Bronchial epithelial cell (primary cell): ENCODE results near the gene AMZ1. TPM values are rescaled to one million over a fixed set of nuclear protein-coding genes. Genes with fewer than 3 reads are reported as not detected.
A peak's percentile ranks its signal among the peaks of the same experiment; 100 is the strongest.

ENCODE experiments used
- DNase-seq: peaks from one replicate; pipeline ENCODE4 v3.0.0-alpha.2; 2010; ENCODE audit warnings: low read depth
- FAIRE-seq: peaks from 2 replicates; lab custom pipeline; 2011; peaks lifted over from hg19 to GRCh38; lab: Jason Lieb, UNC
- H3K27me3 ChIP-seq: 2 replicates; pipeline ENCODE4 v1.5.1; 2011; ENCODE audit warnings: low read length; ENCODE audit not compliant: control insufficient read depth, insufficient read depth
- H3K36me3 ChIP-seq: 2 replicates; pipeline ENCODE4 v1.5.1; 2011; ENCODE audit warnings: low read length; ENCODE audit not compliant: control insufficient read depth, insufficient read depth
- H3K4me3 ChIP-seq: 2 replicates; pipeline ENCODE4 v1.5.1; 2011; ENCODE audit warnings: mild to moderate bottlenecking, low read depth, low read length, control low read depth
- total RNA-seq: library from RNA; depleted of rRNA; stranded (reverse); fragments of >200 nt; gene quantifications from 2 replicates; pipeline ENCODE4 v1.2.1, GENCODE V29; 2014
- TF ChIP-seq, protein P1 (sequence below): IDR thresholded peaks from 2 replicates; pipeline ENCODE4 v1.5.1; 2011; ENCODE audit warnings: mild to moderate bottlenecking, moderate library complexity, low read length, control low read depth, inconsistent platforms; ENCODE audit not compliant: insufficient read depth, severe bottlenecking

AMZ1 gene
- total RNA-seq, 1 donor from 2014 or later: not detected

DNA sequence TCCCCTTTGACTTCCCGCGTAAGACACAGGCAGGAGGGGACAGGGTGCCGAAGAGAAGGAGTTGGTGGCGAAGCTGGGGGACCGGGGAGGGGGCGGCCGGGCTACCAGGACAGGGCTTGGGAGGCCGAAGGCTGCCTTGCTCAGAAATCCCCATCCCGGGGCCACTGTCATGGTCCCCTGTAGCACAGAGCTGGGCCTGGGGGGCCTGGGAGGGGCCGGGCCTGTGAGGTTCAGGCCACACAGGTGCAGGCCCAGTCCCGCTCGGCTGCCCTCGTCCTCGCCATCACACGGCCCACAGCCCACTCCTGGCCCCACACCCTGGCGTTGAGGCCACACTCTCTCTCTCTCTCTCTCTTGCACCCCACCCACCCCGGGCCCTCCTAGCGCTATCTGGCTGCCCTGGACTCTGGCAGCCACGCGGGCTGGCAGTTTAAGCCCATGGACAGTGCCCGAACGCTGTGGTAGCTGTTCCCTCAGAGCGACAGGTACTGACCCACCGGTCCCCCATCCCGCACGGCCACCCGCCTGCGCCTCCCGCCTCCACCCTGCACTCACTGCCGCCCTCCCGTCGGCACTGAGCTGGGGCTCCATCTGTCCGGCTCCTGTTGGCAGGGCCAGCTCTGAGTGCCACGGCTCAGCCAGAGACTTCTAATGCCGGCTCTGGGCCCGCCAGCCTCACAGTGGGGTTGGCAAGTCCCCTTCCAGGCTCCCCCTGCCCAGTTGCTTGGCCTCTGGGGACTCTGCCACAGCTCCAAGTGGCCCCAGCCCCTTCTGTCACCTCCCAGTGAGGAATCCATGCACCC lies 28.2 kb upstream of the AMZ1 start:
- H3K36me3 ChIP-seq: peaks cover 15% of the 10 kb centered on the region
- no peaks in the 10 kb centered on the region for H3K27me3 ChIP-seq
- DNase-seq: no peak
- FAIRE-seq: no peak
- TF ChIP-seq, protein P1, sequence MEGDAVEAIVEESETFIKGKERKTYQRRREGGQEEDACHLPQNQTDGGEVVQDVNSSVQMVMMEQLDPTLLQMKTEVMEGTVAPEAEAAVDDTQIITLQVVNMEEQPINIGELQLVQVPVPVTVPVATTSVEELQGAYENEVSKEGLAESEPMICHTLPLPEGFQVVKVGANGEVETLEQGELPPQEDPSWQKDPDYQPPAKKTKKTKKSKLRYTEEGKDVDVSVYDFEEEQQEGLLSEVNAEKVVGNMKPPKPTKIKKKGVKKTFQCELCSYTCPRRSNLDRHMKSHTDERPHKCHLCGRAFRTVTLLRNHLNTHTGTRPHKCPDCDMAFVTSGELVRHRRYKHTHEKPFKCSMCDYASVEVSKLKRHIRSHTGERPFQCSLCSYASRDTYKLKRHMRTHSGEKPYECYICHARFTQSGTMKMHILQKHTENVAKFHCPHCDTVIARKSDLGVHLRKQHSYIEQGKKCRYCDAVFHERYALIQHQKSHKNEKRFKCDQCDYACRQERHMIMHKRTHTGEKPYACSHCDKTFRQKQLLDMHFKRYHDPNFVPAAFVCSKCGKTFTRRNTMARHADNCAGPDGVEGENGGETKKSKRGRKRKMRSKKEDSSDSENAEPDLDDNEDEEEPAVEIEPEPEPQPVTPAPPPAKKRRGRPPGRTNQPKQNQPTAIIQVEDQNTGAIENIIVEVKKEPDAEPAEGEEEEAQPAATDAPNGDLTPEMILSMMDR: no peak
- H3K4me3 ChIP-seq: no peak overlapping the region

DNA sequence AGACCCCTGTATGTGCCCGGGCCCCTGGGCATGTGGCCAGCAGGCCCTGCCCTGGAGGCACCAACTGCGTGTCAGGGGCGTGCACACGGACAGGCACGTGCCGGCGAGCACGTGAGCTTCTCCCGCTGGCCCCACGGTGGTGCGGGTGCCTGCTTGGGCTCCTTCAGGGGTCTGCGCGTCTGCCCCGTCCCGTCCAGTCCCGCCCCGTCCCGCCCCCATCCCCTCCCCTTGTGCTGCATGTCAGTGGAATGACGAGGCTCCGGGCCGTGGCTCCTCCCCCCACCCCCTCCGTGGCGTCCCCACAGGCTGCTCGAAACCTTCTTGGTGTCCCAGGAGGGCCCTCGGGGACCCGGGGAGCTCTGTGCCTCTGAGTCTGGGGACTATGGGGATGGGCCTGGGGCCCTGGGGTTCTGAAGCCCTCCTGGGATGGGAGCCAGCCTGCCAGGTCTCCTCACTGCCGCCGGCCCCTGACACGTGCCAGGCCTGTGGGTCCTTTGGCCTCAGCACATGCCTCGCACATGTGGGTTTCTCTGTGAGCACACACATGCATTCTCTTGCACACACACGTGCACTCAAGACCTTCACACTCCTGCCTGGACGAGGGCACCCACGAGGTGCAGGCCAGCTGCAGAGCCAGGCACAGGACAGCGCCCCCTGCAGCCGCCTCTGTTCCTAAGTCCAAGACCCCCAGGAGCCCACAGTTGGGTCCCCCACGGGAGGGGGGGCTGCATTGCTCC lies 27.5 kb upstream of the AMZ1 start:
- TF ChIP-seq, protein P1: peak; percentile 15
- Histone ChIP-seq H3K4me3 (no peak overlapping the region), H3K27me3 (no peaks in the 10 kb centered on the region), H3K36me3 (peaks cover 14% of the 10 kb centered on the region)
- FAIRE-seq: no peak
- DNase-seq: no peak

DNA sequence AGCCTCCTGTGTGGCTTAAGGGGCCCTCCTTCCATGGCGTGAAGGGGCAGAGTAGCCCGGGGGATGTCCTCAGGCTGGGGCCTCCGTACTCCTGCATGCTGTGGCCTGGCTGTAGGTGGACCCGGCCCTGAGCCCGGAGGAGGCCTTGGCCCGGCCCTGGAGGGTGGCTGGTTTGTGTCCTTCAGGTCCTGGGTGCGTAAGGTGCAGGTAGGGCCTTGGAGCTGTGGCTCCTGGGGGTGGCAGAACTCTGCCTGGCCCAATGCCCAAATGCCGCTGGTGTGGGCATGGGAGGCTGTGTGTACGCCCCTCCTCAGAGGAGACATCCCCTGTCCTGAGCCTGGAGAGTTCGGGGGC lies 26.9 kb upstream of the AMZ1 start:
- H3K4me3 ChIP-seq: no peak overlapping the region
- H3K27me3 ChIP-seq: no peaks in the 10 kb centered on the region
- FAIRE-seq: no peak

DNA sequence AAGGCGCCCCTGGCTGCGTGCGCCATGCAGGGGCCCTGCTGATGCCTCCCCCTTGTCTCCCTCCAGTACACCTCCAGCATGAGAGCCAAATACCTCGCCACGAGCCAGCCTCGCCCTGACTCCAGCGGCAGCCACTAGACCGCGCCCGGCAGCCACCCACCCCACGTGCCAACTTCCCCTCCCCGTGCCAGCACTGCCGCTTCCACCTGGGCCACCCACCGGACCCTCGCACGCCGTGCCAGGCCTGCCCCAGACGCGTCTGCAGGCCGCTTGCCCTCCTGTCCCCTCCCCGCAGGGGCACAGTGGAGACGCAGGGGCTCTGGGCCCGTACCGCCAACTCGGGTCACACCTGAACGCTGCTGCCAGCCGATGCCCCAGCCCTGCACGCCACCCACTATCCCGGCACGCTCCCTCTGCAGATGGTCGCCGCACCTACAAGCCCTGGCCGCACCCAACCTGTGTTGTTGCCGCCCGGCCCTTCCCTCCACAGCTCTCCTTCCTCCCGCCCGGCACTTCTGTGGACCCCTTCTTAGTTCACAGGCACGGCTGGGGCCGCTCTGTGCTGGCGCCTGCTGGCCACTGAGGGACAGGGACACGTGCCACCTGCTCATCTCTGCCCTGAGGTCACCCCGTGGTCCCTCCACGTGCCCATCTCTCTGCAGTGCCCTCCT lies 26.3 kb upstream of the AMZ1 start:
- DNase-seq: no peak
- no peak for FAIRE-seq
- H3K4me3 ChIP-seq: no peak overlapping the region
- TF ChIP-seq, protein P1: peak; percentile 1
- H3K36me3 ChIP-seq: peaks cover 9% of the 10 kb centered on the region
- no peaks in the 10 kb centered on the region for H3K27me3 ChIP-seq

More for the DNA sequence above, 26.9 kb upstream of the AMZ1 start:
- TF ChIP-seq, protein P1: no peak
- DNase-seq: no peak
- H3K36me3 ChIP-seq: peaks cover 14% of the 10 kb centered on the region

DNA sequence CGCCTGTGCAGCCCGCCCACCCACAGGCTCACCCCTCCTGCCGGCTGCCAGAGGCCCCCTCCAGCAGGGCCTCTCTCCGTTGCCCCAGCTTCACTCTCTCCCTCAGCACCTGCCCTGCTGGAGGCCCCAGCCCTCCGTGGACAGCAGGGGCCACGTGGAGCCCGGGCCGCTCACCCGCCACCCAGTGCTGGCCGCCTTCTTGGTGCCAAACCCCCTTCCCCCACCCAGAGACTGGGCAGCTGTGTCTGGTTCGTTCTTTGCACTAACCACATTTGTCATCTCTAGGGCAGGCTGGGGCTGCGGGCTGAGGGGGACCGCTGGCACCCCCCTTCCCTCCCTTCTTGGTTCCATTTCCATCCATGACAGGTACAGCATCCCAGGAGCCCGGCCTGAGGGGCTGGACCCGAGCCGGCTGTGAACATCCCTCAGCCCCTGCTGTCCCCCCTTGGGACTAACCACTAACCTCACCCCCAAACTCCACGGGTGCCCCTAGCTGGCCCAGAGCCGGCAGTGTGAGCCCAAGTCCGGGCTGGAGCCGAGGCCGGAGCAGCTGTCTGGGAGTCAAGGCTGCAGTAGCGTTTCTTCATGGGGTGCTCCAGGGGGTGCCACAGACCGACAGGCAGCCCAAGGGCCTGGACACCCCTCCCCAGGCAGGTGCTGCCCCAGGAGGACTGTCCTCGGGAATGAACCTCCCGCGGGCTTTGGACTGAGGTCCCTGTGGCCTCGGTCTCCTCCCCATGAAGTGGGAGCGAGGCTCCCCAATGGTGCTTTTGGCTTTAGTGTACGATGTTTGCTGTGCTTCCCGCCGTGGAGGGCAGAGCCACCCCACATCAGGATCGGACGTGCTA lies 25.5 kb upstream of the AMZ1 start:
- no peak for DNase-seq
- H3K36me3 ChIP-seq: peaks cover 8% of the 10 kb centered on the region
- no peak overlapping the region for H3K4me3 ChIP-seq
- FAIRE-seq: no peak
- TF ChIP-seq, protein P1: no peak
- H3K27me3 ChIP-seq: no peaks in the 10 kb centered on the region
